Measurements from ENCODE around the gene SGK2. TPM values are rescaled to one million over a fixed set of nuclear protein-coding genes. Genes with fewer than 3 reads are reported as not detected.

SGK2 gene
- polyA plus RNA-seq, 3 donors, result 12.0 to 16.5 (median 13.2) TPM

GRCh38 chr20:43549416-43550065 is 9.3 kb upstream of the SGK2 start:
- WGBS, 3 donors, result 90 to 95% (median 93%) methylated on average over 4 of the region's 4 CpGs
- no peak overlapping the region for H3K27ac ChIP-seq (ENCODE audit: low read depth, low read length)

DNA sequence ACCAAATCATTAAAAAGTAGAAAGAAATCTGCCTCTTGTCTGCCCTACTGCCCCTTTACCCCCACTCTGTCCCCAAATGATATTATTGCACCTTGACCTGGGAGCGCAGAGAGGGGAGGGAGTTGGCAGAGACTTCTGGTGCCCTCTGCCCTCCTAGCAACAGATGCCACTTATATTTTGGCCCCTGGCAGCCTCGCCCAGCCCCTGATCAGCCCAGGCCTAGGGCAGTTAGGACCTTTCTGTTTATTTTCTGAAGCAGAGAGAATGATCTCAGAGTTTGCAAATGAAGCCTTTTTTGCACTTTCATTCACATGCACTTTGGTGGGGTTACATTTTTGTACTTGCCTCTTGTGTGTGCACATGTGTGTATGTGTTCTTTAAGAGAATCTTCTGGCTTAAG is 8.4 kb upstream of the SGK2 start:
- WGBS, 3 donors, result 58 to 85% (median 78%) methylated on average over 2 of the region's 2 CpGs
- no peak overlapping the region for H3K27ac ChIP-seq (ENCODE audit: low read depth, low read length)

- H3K27ac ChIP-seq (ENCODE audit: low read depth, low read length), result no peak overlapping the region
- 64 to 95% (median 68%) methylated on average over 3 of the region's 3 CpGs for WGBS, 3 donors
Observed at GRCh38 chr20:43554369-43554768, 4.5 kb upstream of the SGK2 start.

- 33 to 71% (median 71%) methylated on average over 8 of the region's 8 CpGs for WGBS, 3 donors
- no peak overlapping the region for H3K27ac ChIP-seq (ENCODE audit: low read depth, low read length)
Observed at GRCh38 chr20:43559147-43559987, 540 bp downstream of the SGK2 start.

DNA sequence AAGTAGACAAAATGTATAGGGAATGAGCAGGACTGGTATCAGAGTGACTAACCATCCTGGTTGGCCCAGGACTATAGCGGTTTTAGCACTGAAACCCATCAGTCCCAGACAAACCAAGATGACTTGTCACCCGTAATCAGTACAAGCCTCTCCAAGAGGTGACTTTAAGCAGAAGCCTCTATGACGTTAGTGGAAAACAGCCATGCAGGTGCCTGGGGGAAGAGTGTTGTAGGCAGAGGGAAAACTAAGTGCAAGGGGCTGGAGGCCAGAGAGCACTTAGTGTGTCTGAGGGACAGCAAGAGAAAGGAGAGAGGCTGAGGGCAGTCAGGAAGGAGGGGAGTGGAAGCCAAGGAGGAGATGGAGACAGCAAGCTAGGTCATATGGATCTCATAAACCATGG is 2.1 kb downstream of the SGK2 start:
- WGBS, 3 donors, result 63 to 88% (median 85%) methylated on average over 3 of the region's 3 CpGs

DNA sequence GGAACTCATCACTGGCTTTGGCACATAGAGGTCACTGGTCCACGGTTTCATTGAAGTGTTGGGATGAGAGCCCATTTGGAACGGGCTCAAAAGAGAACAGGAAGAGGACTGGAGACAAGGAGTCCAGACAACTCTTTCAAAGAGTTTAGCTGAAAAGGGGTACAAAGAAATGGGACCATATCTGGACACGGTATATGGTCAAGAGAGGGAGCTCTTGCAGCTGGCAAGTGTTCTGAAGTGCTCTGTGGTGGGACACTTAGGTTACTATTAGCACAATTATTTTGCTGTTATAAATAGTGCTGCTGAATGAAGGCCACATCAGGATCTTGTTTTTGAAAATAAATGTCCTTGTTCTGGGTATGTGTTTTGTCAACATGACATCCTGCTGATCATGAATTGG is 4.6 kb downstream of the SGK2 start:
- no peak overlapping the region for H3K27ac ChIP-seq (ENCODE audit: low read depth, low read length)
- WGBS, 3 donors, result 40 to 50% (median 49%) methylated on average over 3 of the region's 3 CpGs

More for the DNA sequence above, 2.1 kb downstream of the SGK2 start:
- no peak overlapping the region for H3K27ac ChIP-seq (ENCODE audit: low read depth, low read length)

DNA sequence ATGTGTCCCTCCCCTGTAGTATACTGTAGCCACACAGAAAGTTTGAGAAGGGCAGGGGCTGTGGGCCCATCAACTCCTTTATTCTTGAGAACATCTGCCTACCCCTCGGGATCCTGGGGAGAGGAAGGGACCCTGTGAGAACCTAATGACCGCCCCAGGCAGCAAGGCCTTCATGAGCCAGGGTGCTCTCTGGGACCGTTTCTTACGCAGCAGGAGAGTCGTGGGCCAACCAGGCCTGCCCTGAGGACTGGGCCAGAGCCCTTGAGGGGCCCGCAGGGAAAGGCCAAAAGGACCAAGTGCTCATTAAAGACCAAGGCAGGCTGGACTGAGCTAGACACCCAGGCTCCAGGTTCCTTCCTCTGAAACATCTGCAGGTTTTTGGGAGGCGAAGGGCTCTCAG is 5.2 kb downstream of the SGK2 start:
- WGBS, 3 donors, result 93 to 98% (median 95%) methylated on average over 7 of the region's 7 CpGs
- H3K27ac ChIP-seq (ENCODE audit: low read depth, low read length), result no peak overlapping the region

- 97 to 99% (median 98%) methylated on average over 8 of the region's 8 CpGs for WGBS, 3 donors
- H3K27ac ChIP-seq (ENCODE audit: low read depth, low read length), result no peak overlapping the region
Observed at GRCh38 chr20:43564455-43564854, 5.6 kb downstream of the SGK2 start.

- 73 to 84% (median 79%) methylated on average over 18 of the region's 18 CpGs for WGBS, 3 donors
- H3K27ac ChIP-seq (ENCODE audit: low read depth, low read length), result no peak overlapping the region
Observed at GRCh38 chr20:43564993-43565757, 6.3 kb downstream of the SGK2 start.

DNA sequence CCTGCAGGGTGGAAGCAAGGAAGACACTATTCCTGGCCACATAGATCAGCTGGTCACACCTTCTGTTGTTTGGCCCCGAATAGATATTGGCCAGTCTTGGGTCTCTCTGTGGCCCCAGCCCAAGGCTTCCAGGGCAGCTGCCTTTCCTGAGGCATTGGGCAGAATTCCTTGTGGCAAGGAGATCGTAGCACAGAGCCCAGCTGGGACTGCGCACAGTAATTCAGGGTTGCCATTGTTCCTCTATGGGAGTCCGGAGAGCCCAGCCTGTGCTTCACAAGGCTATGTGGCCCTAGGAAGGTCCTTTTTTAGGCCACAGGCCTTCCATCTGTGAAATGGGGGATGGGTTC is 6.9 kb downstream of the SGK2 start:
- H3K27ac ChIP-seq (ENCODE audit: low read depth, low read length), result no peak overlapping the region
- WGBS, 3 donors, result 79 to 93% (median 87%) methylated on average over 4 of the region's 4 CpGs

GRCh38 chr20:43567477-43567876 is 8.7 kb downstream of the SGK2 start:
- WGBS, 3 donors, result 79 to 89% (median 80%) methylated on average over 9 of the region's 9 CpGs

GRCh38 chr20:43568706-43569105 is 9.9 kb downstream of the SGK2 start:
- 86 to 93% (median 92%) methylated on average over 4 of the region's 4 CpGs for WGBS, 3 donors
- H3K27ac ChIP-seq (ENCODE audit: low read depth, low read length), result no peak overlapping the region

More at GRCh38 chr20:43567477-43567876, 8.7 kb downstream of the SGK2 start:
- H3K27ac ChIP-seq (ENCODE audit: low read depth, low read length), result no peak overlapping the region

- H3K27ac ChIP-seq (ENCODE audit: low read depth, low read length), result no peak overlapping the region
- WGBS, 3 donors, result 93 to 95% (median 94%) methylated on average over 10 of the region's 10 CpGs
Observed at GRCh38 chr20:43569282-43569681, 10.5 kb downstream of the SGK2 start.

GRCh38 chr20:43570496-43570895 is 11.7 kb downstream of the SGK2 start:
- 87 to 91% (median 91%) methylated on average over 10 of the region's 10 CpGs for WGBS, 3 donors
- no peak overlapping the region for H3K27ac ChIP-seq (ENCODE audit: low read depth, low read length)

GRCh38 chr20:43571310-43571709 is 12.5 kb downstream of the SGK2 start:
- WGBS, 3 donors, result 92 to 96% (median 93%) methylated on average over 3 of the region's 3 CpGs

DNA sequence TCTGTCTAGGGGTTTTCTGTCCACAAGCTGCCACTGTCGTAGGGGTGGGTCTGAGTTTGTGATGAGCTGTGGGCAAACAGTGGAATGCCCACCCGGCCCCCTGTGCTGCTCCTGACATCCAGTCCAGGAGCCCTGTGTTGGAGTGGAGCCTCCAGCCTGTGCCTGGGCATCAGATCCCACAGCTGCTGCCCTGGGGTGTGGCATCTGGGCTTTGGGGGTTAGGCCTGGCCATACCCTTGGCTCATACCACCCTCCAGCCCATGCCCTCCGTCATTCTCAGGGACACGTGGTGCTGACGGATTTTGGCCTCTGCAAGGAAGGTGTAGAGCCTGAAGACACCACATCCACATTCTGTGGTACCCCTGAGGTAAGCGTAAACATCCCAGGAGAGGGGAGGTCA is 12.9 kb downstream of the SGK2 start:
- H3K27ac ChIP-seq (ENCODE audit: low read depth, low read length), result no peak overlapping the region
- 90 to 93% (median 90%) methylated on average over 6 of the region's 6 CpGs for WGBS, 3 donors

More at GRCh38 chr20:43571310-43571709, 12.5 kb downstream of the SGK2 start:
- H3K27ac ChIP-seq (ENCODE audit: low read depth, low read length), result no peak overlapping the region

GRCh38 chr20:43572891-43573290 is 14.1 kb downstream of the SGK2 start:
- WGBS, 3 donors, result 92 to 95% (median 93%) methylated on average over 8 of the region's 8 CpGs
- H3K27ac ChIP-seq (ENCODE audit: low read depth, low read length), result no peak overlapping the region

GRCh38 chr20:43576108-43576507 is 17.3 kb downstream of the SGK2 start:
- 73 to 80% (median 77%) methylated on average over 10 of the region's 10 CpGs for WGBS, 3 donors
- no peak overlapping the region for H3K27ac ChIP-seq (ENCODE audit: low read depth, low read length)

Measured in adipose tissue (tissue), 3 donors.